Sigmoid colon (tissue), 7 donors: ENCODE results near the gene CDC42SE2. TPM values are rescaled to one million over a fixed set of nuclear protein-coding genes. Genes with fewer than 3 reads are reported as not detected.

Source experiments
- DNase-seq: peaks from one replicate; pipeline ENCODE4 v3.0.0-alpha.2; 2019
- H3K27ac ChIP-seq, 4 donors: fragments of 200-600 bp; sonication (generic); one replicate each; pipeline ENCODE4 v1.5.1; 2016 to 2019; ENCODE audit warnings: mild to moderate bottlenecking in 1 of 4
- H3K27me3 ChIP-seq, 3 donors: fragments of 200-600 bp; sonication (generic); one replicate each; pipeline ENCODE4 v1.5.1; 2019; ENCODE audit warnings: mild to moderate bottlenecking in 1 of 3
- H3K36me3 ChIP-seq, 4 donors: fragments of 200-600 bp; sonication (generic); one replicate each; pipeline ENCODE4 v1.5.1; 2016 to 2019
- H3K4me1 ChIP-seq, 4 donors: fragments of 200-600 bp; sonication (generic); one replicate each; pipeline ENCODE4 v1.5.1; 2017 to 2019
- H3K4me3 ChIP-seq, 4 donors: fragments of 200-600 bp; sonication (generic); one replicate each; pipeline ENCODE4 v1.5.1; 2017 to 2019; ENCODE audit warnings: mild to moderate bottlenecking in 2 of 4, moderate library complexity in 1 of 4
- H3K9me3 ChIP-seq, 4 donors: fragments of 200-600 bp in 3 of 4; sonication (generic) in 3 of 4; one replicate each; pipeline versions ENCODE4 v1.5.1 to v1.6.1; 2013 to 2019
- CTCF ChIP-seq, 4 experiments: fragments of 450-650 bp in 3 of 4; fragments of 200-600 bp in 1 of 4; IDR thresholded peaks; one replicate each; pipeline ENCODE4 v1.5.1; 2016 to 2019; ENCODE audit warnings: antibody characterized with exemption in 4 of 4, mild to moderate bottlenecking in 3 of 4, moderate library complexity in 2 of 4
- EP300 ChIP-seq, 4 donors: sonication (generic); formaldehyde crosslinking; IDR thresholded peaks; one replicate each; pipeline ENCODE4 v1.6.1; 2017; ENCODE audit warnings: antibody characterized with exemption in 4 of 4
- POLR2A ChIP-seq, 2 donors: fragments of 450-650 bp; IDR thresholded peaks; one replicate each; pipeline ENCODE4 v1.6.1; 2016; ENCODE audit warnings: antibody characterized with exemption in 2 of 2, mild to moderate bottlenecking in 2 of 2, moderate library complexity in 2 of 2
- POLR2AphosphoS5 ChIP-seq, 4 donors: sonication (generic); formaldehyde crosslinking; IDR thresholded peaks; one replicate each; pipeline ENCODE4 v1.6.1; 2017; ENCODE audit warnings: antibody characterized with exemption in 4 of 4
- WGBS, 2 donors: extraction: QIAGEN DNeasy Blood & Tissue Kit; methylation state at CpG; one replicate each; pipeline ENCODE4 v1.1.7; 2013; 5-methylcytosine and 5-hydroxymethylcytosine counted together
- intact Hi-C: fragments of 100-400 bp; cut with DNase I; formaldehyde crosslinking; loops from one replicate; pipeline ENCODE4 v1.15.1; 2023
- polyA plus RNA-seq, 3 donors: library from polyadenylated mRNA; stranded (reverse); fragments of 200-250 nt; gene quantifications; one replicate each; pipeline ENCODE4 v1.2.3, GENCODE V29; 2013
- total RNA-seq, 4 donors: library from RNA; depleted of rRNA; stranded (reverse); fragments of >200 nt; gene quantifications; one replicate each; pipeline ENCODE4 v1.1.0, GENCODE V29; 2016
- donor health status: healthy with polysubstance abuse.
- donor health status: Bipolar disorder and iron deficiency.
- donor health status: healthy.

Gene CDC42SE2
- total and polyA plus RNA-seq, 7 donors = 24.1 to 109 (median 33.2) TPM

GRCh38 chr5:131229623-131230022 lies 34.2 kb upstream of the CDC42SE2 start:
- Histone ChIP-seq H3K9me3 (no peaks in the 10 kb centered on the region), H3K27me3 (no peaks in the 10 kb centered on the region), H3K27ac (no peak overlapping the region), H3K4me3 (no peak overlapping the region), H3K36me3 (no peaks in the 10 kb centered on the region), H3K4me1 (no peaks in the 10 kb centered on the region)
- DNase-seq = no peak
- intact Hi-C loops = no loop called here
- WGBS, 2 donors = 69 to 75% methylated on average over 4 of the region's 4 CpGs
- TF ChIP-seq EP300 (IDR thresholded peaks at IDR 0.05) (no peak), POLR2A (IDR thresholded peaks at IDR 0.05) (no peak), CTCF (IDR thresholded peaks at IDR 0.05) (no peak), POLR2AphosphoS5 (IDR thresholded peaks at IDR 0.05) (no peak)

DNA sequence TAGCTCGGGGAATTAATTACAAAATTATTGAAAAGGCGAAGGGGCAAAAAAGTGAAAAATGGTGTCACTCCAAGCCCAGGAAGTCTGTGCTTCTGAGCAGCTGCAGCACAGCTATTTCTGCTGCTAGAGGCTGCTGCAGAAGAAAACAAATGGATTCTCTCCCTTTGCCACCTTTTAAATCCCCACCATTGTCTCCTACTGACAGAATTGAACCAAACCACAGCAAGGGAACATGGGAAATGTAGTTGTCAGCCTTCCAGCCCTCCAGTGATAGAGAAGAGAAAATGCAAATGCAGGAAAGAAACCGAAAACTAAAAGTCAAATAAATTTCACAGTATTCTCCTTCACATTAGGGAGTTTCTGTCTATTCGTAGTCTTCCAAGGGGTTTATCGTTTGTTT lies 33.4 kb upstream of the CDC42SE2 start:
- no peak overlapping the region for H3K4me3 ChIP-seq
- intact Hi-C loops = no loop called here
- H3K4me1 ChIP-seq = no peaks in the 10 kb centered on the region
- no peaks in the 10 kb centered on the region for H3K27me3 ChIP-seq
- DNase-seq = no peak
- no peaks in the 10 kb centered on the region for H3K36me3 ChIP-seq
- TF ChIP-seq CTCF (IDR thresholded peaks at IDR 0.05) (no peak), POLR2AphosphoS5 (IDR thresholded peaks at IDR 0.05) (no peak), EP300 (IDR thresholded peaks at IDR 0.05) (no peak), POLR2A (IDR thresholded peaks at IDR 0.05) (no peak)
- WGBS, 2 donors = 89 to 91% methylated on average over 5 of the region's 5 CpGs
- no peaks in the 10 kb centered on the region for H3K9me3 ChIP-seq
- H3K27ac ChIP-seq = no peak overlapping the region

DNA sequence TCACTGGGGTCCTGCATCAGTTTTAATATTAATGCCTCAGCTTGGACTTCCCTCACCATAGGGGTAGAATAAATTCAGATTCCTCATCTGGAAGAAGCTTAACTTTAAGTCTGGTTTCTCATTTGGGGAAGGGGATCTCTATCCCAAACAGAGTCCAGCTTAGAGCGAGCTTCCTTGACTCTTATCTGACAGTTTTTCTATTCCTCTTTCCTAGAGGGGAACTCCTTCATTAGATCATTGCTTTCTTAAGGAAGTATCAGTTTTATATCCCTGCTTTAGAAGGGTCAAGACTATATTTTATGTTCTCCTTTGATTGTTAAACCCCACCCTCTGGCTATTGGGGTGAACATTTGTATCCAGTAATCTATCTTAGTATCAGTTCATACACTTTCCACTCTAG lies 24.2 kb upstream of the CDC42SE2 start:
- WGBS, 2 donors = 52 to 78% methylated on average over 1 of the region's 1 CpG
- no peaks in the 10 kb centered on the region for H3K27me3 ChIP-seq
- intact Hi-C loops = no loop called here

GRCh38 chr5:131242728-131243255 lies 21.1 kb upstream of the CDC42SE2 start:
- Histone ChIP-seq H3K9me3 (peaks cover 0 to 4% (median 2%) of the 10 kb centered on the region in 4 donors), H3K4me1 (no peaks in the 10 kb centered on the region), H3K27me3 (no peaks in the 10 kb centered on the region), H3K36me3 (no peaks in the 10 kb centered on the region), H3K4me3 (no peak overlapping the region), H3K27ac (no peak overlapping the region)
- no peak for DNase-seq
- intact Hi-C loops = no loop called here
- TF ChIP-seq CTCF (IDR thresholded peaks at IDR 0.05) (no peak), POLR2A (IDR thresholded peaks at IDR 0.05) (no peak), POLR2AphosphoS5 (IDR thresholded peaks at IDR 0.05) (no peak), EP300 (IDR thresholded peaks at IDR 0.05) (no peak)

More for the DNA sequence above, 24.2 kb upstream of the CDC42SE2 start:
- TF ChIP-seq POLR2A (IDR thresholded peaks at IDR 0.05) (no peak), CTCF (IDR thresholded peaks at IDR 0.05) (no peak), POLR2AphosphoS5 (IDR thresholded peaks at IDR 0.05) (no peak), EP300 (IDR thresholded peaks at IDR 0.05) (no peak)
- Histone ChIP-seq H3K4me3 (no peak overlapping the region), H3K9me3 (no peaks in the 10 kb centered on the region), H3K4me1 (no peaks in the 10 kb centered on the region), H3K36me3 (no peaks in the 10 kb centered on the region), H3K27ac (no peak overlapping the region)
- no peak for DNase-seq

DNA sequence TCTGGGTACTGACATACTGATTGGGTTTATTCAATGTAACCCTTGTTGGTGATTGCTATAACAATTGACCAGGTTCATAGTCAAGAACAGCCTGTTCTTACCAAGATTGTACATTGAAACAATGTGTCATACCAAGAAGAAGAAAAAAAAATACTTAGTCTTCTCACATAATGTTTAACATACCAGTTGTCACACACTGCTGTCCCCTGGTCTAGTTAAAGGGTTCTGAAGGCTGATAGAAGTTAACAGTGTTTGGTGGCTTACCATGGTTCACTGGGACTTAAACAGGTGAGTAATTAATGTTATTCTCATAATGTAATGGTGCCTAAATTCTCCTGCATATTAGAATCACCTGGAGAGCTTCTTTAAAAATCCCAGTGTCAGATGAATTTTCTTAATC lies 18.5 kb upstream of the CDC42SE2 start:
- no peaks in the 10 kb centered on the region for H3K4me1 ChIP-seq
- intact Hi-C loops = no loop called here
- no peak for TF ChIP-seq EP300 (IDR thresholded peaks at IDR 0.05)
- no peak for TF ChIP-seq POLR2A (IDR thresholded peaks at IDR 0.05)
- no peak for TF ChIP-seq POLR2AphosphoS5 (IDR thresholded peaks at IDR 0.05)
- no peak for TF ChIP-seq CTCF (IDR thresholded peaks at IDR 0.05)
- no peak overlapping the region for H3K27ac ChIP-seq
- H3K27me3 ChIP-seq = no peaks in the 10 kb centered on the region
- no peak overlapping the region for H3K4me3 ChIP-seq
- no peak for DNase-seq
- H3K9me3 ChIP-seq = peaks cover 0 to 4% (median 2%) of the 10 kb centered on the region in 4 donors
- no peaks in the 10 kb centered on the region for H3K36me3 ChIP-seq
